ENCODE data around the gene C1orf122. TPM values are rescaled to one million over a fixed set of nuclear protein-coding genes. Genes with fewer than 3 reads are reported as not detected.
A peak's percentile ranks its signal among the peaks of the same experiment; 100 is the strongest.

C1orf122 gene
- polyA plus RNA-seq, 12 donors = 21.3 to 67.5 (median 31.9) TPM; not detected in 1

GRCh38 chr1:37793773-37794371, 13.7 kb upstream of the C1orf122 start, which contains the start of gene MANEAL:
Gene MANEAL (plus strand): TSS chr1:37793847. CDS start chr1:37794183, 336 bp downstream.
- peak; percentile 29 for DNase-seq

- no peak for DNase-seq
Measured at GRCh38 chr1:37794372-37795339, 12.9 kb upstream of the C1orf122 start.

- DNase-seq = peak; percentile 65
Measured at GRCh38 chr1:37795340-37796125, 12.1 kb upstream of the C1orf122 start.

- DNase-seq = no peak
Measured at GRCh38 chr1:37797750-37798345, 9.7 kb upstream of the C1orf122 start.

GRCh38 chr1:37802439-37802838, 5.2 kb upstream of the C1orf122 start:
- DNase-seq = no peak

- DNase-seq = no peak
Measured at GRCh38 chr1:37807220-37807554, 403 bp upstream of the C1orf122 start.

GRCh38 chr1:37808369-37809319, 1.1 kb downstream of the C1orf122 start:
- DNase-seq = peak; percentile 52

- DNase-seq = no peak
Measured at GRCh38 chr1:37809942-37810341, 2.4 kb downstream of the C1orf122 start.

- peak; percentile 62 for DNase-seq
Measured at GRCh38 chr1:37811027-37811655, 3.6 kb downstream of the C1orf122 start.

GRCh38 chr1:37813529-37814145, 6.0 kb downstream of the C1orf122 start:
- DNase-seq = peak; percentile 34

GRCh38 chr1:37814252-37814651, 6.7 kb downstream of the C1orf122 start:
- DNase-seq = peak; percentile 21

GRCh38 chr1:37817481-37817880, 9.9 kb downstream of the C1orf122 start:
- DNase-seq = no peak

GRCh38 chr1:37821481-37821880, 13.9 kb downstream of the C1orf122 start:
- no peak for DNase-seq

GRCh38 chr1:37822906-37823815, 15.6 kb downstream of the C1orf122 start:
- DNase-seq = no peak

- DNase-seq = no peak
Measured at GRCh38 chr1:37824001-37824400, 16.4 kb downstream of the C1orf122 start.

- DNase-seq = no peak
Measured at GRCh38 chr1:37825506-37825905, 17.9 kb downstream of the C1orf122 start.

GRCh38 chr1:37828410-37829074, 21.0 kb downstream of the C1orf122 start:
- no peak for DNase-seq

- no peak for DNase-seq
Measured at GRCh38 chr1:37831109-37831508, 23.5 kb downstream of the C1orf122 start.
